Osteoblast (primary cell): ENCODE data around the gene EPHA4. TPM values are rescaled to one million over a fixed set of nuclear protein-coding genes. Genes with fewer than 3 reads are reported as not detected.

Experiments used
- DNase-seq: peaks from one replicate; pipeline ENCODE4 v3.0.0; 2011; ENCODE audit warnings: low spot score, mixed read lengths; ENCODE audit not compliant: insufficient read length; ENCODE audit errors: missing footprints
- H2AFZ ChIP-seq: 2 replicates; pipeline ENCODE4 v1.6.0; 2011; ENCODE audit warnings: mild to moderate bottlenecking, low read length
- H3K27ac ChIP-seq: 2 replicates; pipeline ENCODE4 v1.5.1; 2011; ENCODE audit warnings: mild to moderate bottlenecking, low read depth, low read length, moderate library complexity
- H3K27me3 ChIP-seq: 2 replicates; pipeline ENCODE4 v1.6.0; 2012; ENCODE audit warnings: mild to moderate bottlenecking, control low read depth, inconsistent platforms, low read length, moderate library complexity; ENCODE audit not compliant: insufficient read depth
- H3K36me3 ChIP-seq: 2 replicates; pipeline ENCODE4 v1.5.1; 2011; ENCODE audit warnings: mild to moderate bottlenecking, low read length, control low read depth, moderate library complexity; ENCODE audit not compliant: insufficient read depth
- H3K4me1 ChIP-seq: 2 replicates; pipeline ENCODE4 v1.5.1; 2011; ENCODE audit warnings: mild to moderate bottlenecking, low read length, control low read depth, moderate library complexity; ENCODE audit not compliant: insufficient read depth
- H3K4me2 ChIP-seq: 2 replicates; pipeline ENCODE4 v1.6.0; 2011; ENCODE audit warnings: mild to moderate bottlenecking, low read length; ENCODE audit not compliant: insufficient read depth
- H3K4me3 ChIP-seq: fragments of 200-600 bp; sonication (generic); 3 replicates; pipeline ENCODE4 v1.5.1; 2012; ENCODE audit warnings: mild to moderate bottlenecking, low read length, inconsistent platforms; ENCODE audit not compliant: insufficient read depth
- H3K79me2 ChIP-seq: 2 replicates; pipeline ENCODE4 v1.6.0; 2012; ENCODE audit warnings: mild to moderate bottlenecking, low read length, control low read depth, inconsistent platforms; ENCODE audit not compliant: insufficient read depth
- H3K9me3 ChIP-seq: 2 replicates; pipeline ENCODE4 v1.5.1; 2011; ENCODE audit warnings: low read depth, low read length, control low read depth
- H4K20me1 ChIP-seq: 2 replicates; pipeline ENCODE4 v1.6.0; 2012; ENCODE audit warnings: mild to moderate bottlenecking, low read length, control low read depth; ENCODE audit not compliant: insufficient read depth
- total RNA-seq: library from RNA; depleted of rRNA; stranded (reverse); fragments of >200 nt; gene quantifications from 2 replicates; pipeline ENCODE4 v1.2.3, GENCODE V29; 2012
- TF ChIP-seq, protein P1 (sequence below): IDR thresholded peaks from 2 replicates; pipeline ENCODE4 v1.5.1; 2011; ENCODE audit warnings: mild to moderate bottlenecking, low read depth, low read length, moderate library complexity; ENCODE audit errors: extremely low read depth

Gene EPHA4
- total RNA-seq, 1 donor = 15.9 TPM

DNA sequence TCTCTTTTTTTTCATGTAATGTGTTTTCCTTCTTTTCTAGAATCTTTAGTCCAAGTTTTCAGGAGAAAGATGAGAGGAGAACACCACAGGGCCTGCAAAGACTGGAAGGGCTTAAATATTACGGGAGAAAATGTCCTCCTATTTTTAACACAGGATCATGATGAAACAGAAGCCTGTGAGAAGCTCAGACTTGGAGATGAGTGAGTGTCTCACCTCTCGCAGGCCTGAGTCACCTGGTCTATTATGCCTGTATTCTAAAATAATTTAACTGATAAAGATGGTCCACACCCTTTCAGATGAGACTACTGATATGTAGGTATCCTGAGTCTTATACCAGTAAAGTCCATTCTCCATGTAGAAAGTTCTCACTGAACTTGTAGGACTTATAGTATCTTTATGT lies 143.2 kb downstream of the EPHA4 start:
- Histone ChIP-seq H3K27me3 (no peaks in the 10 kb centered on the region), H3K9me3 (no peaks in the 10 kb centered on the region), H3K36me3 (no peaks in the 10 kb centered on the region), H4K20me1 (no peaks in the 10 kb centered on the region), H3K4me1 (no peaks in the 10 kb centered on the region), H3K4me2 (no peak overlapping the region), H3K4me3 (no peak overlapping the region), H3K79me2 (no peaks in the 10 kb centered on the region), H2AFZ (no peak overlapping the region), H3K27ac (no peak overlapping the region)
- no peak for DNase-seq
- TF ChIP-seq, protein P1, sequence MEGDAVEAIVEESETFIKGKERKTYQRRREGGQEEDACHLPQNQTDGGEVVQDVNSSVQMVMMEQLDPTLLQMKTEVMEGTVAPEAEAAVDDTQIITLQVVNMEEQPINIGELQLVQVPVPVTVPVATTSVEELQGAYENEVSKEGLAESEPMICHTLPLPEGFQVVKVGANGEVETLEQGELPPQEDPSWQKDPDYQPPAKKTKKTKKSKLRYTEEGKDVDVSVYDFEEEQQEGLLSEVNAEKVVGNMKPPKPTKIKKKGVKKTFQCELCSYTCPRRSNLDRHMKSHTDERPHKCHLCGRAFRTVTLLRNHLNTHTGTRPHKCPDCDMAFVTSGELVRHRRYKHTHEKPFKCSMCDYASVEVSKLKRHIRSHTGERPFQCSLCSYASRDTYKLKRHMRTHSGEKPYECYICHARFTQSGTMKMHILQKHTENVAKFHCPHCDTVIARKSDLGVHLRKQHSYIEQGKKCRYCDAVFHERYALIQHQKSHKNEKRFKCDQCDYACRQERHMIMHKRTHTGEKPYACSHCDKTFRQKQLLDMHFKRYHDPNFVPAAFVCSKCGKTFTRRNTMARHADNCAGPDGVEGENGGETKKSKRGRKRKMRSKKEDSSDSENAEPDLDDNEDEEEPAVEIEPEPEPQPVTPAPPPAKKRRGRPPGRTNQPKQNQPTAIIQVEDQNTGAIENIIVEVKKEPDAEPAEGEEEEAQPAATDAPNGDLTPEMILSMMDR = no peak

DNA sequence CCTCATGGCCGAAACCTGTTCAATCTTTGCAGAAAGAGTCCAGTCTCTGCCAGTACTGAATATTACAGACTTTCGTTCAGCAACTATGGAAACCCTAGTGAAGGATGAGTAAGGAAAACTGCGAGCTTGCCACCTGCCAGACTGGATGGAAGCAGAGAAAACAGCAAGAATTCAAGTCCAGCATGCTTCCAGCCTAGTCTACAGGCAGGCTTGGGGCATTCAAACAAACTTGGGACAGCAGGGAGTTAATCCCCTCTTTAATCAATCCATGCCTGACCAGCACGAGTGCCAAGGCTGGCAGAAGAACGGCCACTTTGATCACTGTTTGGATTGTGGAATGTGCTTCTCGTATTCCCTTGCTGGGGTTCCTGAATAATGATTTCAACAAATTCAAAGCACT lies 145.2 kb downstream of the EPHA4 start:
- no peak overlapping the region for H3K27ac ChIP-seq

DNA sequence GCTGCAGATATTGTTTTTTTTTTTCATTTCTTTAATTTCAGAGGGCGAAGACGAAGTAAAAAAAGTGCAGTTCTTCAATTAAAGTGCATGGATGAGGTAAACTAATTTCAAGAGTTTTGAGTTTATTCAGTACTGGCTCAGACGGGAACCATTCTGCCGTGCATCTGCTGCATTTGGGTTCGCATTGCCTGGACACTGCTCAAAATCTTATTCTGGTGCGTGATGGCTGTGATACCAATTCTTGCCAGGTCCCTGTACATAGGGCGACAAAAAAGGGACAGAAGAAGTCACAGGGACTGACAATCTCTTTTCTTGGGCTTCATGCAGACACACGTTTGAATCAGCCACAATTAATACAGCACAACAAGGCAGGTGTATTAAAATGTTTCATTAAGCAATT lies 146.2 kb downstream of the EPHA4 start:
- TF ChIP-seq, protein P1 = no peak
- H3K27me3 ChIP-seq = no peaks in the 10 kb centered on the region
- no peaks in the 10 kb centered on the region for H3K36me3 ChIP-seq
- H3K9me3 ChIP-seq = no peaks in the 10 kb centered on the region
- H3K4me2 ChIP-seq = no peak overlapping the region
- H4K20me1 ChIP-seq = no peaks in the 10 kb centered on the region
- H3K4me3 ChIP-seq = no peak overlapping the region
- H3K4me1 ChIP-seq = no peaks in the 10 kb centered on the region
- no peaks in the 10 kb centered on the region for H3K79me2 ChIP-seq
- H3K27ac ChIP-seq = no peak overlapping the region
- DNase-seq = no peak
- H2AFZ ChIP-seq = no peak overlapping the region

More for the DNA sequence above, 145.2 kb downstream of the EPHA4 start:
- no peak overlapping the region for H3K4me3 ChIP-seq
- no peaks in the 10 kb centered on the region for H3K79me2 ChIP-seq
- no peaks in the 10 kb centered on the region for H3K36me3 ChIP-seq
- no peaks in the 10 kb centered on the region for H3K9me3 ChIP-seq
- no peaks in the 10 kb centered on the region for H4K20me1 ChIP-seq
- no peak overlapping the region for H2AFZ ChIP-seq
- TF ChIP-seq, protein P1 = no peak
- H3K4me1 ChIP-seq = no peaks in the 10 kb centered on the region
- no peak overlapping the region for H3K4me2 ChIP-seq
- no peak for DNase-seq
- H3K27me3 ChIP-seq = no peaks in the 10 kb centered on the region

DNA sequence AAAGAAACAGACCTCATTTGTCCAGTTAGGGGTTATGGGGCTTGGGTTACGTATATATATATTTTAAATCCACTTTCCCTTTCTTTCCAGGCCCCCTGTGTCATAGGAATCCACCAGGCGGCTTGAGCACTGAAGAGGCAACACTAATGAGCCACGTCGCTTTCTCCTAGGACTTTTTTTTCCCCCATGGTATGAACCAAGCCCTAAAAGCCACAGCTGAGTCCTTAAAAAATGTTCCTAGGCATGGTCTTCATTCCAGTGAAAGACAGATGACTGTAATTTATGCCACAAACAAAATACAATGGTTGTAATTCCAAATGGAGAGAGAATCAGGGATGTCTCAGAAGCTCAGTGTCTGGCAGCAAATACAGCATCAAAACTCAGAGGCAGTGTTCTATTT lies 146.8 kb downstream of the EPHA4 start:
- Histone ChIP-seq H3K79me2 (no peaks in the 10 kb centered on the region), H3K4me3 (no peak overlapping the region), H3K4me2 (no peak overlapping the region), H3K4me1 (no peaks in the 10 kb centered on the region), H4K20me1 (no peaks in the 10 kb centered on the region), H3K9me3 (no peaks in the 10 kb centered on the region), H3K27me3 (no peaks in the 10 kb centered on the region), H3K36me3 (no peaks in the 10 kb centered on the region), H2AFZ (no peak overlapping the region), H3K27ac (no peak overlapping the region)
- DNase-seq = no peak
- TF ChIP-seq, protein P1 = no peak
